ENCODE results near the gene HEATR3.

DNA sequence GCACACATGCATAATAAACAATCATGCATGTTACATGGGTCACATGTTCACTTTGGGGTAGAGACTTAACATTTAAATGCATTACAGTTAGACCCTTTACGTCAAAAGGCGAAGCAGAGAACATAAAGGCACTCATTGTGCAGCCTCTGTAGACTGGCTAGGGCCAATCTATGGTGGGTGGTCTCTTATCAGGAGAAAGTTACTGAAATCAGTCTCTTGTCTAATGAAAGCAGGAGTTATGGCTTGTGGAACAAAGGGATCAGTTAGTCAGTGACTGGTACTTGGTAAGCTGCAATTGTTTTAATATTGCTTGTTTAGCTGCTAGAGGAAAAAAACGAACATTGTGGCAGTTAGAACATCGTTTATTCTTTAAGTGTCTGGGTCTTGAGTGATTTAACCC, 42.1 kb upstream of the HEATR3 start:
- TF ChIP-seq EZH2 (IDR thresholded peaks at IDR 0.05; ENCODE audit: low read depth, unreplicated experiment) (no peak), CREB1 (CRISPR knock-in tag; IDR thresholded peaks at IDR 0.05; ENCODE audit: low read depth) (no peak), POLR2AphosphoS5 (IDR thresholded peaks at IDR 0.05; ENCODE audit: low read depth) (no peak)
- TF ChIP-seq, protein P1, sequence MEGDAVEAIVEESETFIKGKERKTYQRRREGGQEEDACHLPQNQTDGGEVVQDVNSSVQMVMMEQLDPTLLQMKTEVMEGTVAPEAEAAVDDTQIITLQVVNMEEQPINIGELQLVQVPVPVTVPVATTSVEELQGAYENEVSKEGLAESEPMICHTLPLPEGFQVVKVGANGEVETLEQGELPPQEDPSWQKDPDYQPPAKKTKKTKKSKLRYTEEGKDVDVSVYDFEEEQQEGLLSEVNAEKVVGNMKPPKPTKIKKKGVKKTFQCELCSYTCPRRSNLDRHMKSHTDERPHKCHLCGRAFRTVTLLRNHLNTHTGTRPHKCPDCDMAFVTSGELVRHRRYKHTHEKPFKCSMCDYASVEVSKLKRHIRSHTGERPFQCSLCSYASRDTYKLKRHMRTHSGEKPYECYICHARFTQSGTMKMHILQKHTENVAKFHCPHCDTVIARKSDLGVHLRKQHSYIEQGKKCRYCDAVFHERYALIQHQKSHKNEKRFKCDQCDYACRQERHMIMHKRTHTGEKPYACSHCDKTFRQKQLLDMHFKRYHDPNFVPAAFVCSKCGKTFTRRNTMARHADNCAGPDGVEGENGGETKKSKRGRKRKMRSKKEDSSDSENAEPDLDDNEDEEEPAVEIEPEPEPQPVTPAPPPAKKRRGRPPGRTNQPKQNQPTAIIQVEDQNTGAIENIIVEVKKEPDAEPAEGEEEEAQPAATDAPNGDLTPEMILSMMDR (conservative IDR thresholded peaks at IDR 0.05; ENCODE audit: low read depth in 2 of 2), result no peak
- TF ChIP-seq, protein P2, sequence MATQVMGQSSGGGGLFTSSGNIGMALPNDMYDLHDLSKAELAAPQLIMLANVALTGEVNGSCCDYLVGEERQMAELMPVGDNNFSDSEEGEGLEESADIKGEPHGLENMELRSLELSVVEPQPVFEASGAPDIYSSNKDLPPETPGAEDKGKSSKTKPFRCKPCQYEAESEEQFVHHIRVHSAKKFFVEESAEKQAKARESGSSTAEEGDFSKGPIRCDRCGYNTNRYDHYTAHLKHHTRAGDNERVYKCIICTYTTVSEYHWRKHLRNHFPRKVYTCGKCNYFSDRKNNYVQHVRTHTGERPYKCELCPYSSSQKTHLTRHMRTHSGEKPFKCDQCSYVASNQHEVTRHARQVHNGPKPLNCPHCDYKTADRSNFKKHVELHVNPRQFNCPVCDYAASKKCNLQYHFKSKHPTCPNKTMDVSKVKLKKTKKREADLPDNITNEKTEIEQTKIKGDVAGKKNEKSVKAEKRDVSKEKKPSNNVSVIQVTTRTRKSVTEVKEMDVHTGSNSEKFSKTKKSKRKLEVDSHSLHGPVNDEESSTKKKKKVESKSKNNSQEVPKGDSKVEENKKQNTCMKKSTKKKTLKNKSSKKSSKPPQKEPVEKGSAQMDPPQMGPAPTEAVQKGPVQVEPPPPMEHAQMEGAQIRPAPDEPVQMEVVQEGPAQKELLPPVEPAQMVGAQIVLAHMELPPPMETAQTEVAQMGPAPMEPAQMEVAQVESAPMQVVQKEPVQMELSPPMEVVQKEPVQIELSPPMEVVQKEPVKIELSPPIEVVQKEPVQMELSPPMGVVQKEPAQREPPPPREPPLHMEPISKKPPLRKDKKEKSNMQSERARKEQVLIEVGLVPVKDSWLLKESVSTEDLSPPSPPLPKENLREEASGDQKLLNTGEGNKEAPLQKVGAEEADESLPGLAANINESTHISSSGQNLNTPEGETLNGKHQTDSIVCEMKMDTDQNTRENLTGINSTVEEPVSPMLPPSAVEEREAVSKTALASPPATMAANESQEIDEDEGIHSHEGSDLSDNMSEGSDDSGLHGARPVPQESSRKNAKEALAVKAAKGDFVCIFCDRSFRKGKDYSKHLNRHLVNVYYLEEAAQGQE (IDR thresholded peaks at IDR 0.05; ENCODE audit: unreplicated experiment), result no peak
